ENCODE measurements around the gene DIPK1A.
"Not testable (repeated sequence)": the region's sequence is repeated elsewhere in the genome, so short reads cannot be mapped to it uniquely, and the experiment has no call there.

DNA sequence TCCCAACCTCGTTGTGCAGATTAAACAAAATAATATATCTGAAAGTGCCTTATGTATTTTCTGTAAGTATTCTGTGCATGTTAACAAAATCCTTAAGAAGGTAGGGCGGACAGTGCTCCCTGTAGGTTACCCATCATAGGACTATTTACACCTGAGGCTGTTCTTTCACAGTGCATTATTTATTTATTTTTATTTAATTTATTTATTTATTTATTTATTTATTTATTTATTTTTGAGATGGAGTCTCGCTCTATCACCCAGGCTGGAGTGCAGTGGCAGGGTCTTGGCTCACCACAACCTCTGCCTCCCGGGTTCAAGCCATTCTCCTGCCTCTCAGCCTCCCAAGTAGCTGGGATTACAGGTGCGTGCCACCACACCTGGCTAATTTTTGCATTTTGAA lies 12.8 kb upstream of the DIPK1A start:
- TF ChIP-seq, protein P1, sequence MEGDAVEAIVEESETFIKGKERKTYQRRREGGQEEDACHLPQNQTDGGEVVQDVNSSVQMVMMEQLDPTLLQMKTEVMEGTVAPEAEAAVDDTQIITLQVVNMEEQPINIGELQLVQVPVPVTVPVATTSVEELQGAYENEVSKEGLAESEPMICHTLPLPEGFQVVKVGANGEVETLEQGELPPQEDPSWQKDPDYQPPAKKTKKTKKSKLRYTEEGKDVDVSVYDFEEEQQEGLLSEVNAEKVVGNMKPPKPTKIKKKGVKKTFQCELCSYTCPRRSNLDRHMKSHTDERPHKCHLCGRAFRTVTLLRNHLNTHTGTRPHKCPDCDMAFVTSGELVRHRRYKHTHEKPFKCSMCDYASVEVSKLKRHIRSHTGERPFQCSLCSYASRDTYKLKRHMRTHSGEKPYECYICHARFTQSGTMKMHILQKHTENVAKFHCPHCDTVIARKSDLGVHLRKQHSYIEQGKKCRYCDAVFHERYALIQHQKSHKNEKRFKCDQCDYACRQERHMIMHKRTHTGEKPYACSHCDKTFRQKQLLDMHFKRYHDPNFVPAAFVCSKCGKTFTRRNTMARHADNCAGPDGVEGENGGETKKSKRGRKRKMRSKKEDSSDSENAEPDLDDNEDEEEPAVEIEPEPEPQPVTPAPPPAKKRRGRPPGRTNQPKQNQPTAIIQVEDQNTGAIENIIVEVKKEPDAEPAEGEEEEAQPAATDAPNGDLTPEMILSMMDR (IDR thresholded peaks at IDR 0.05; ENCODE audit: low read depth, low read length): not testable (repeated sequence)
- not testable (repeated sequence) for TF ChIP-seq POLR2A (IDR thresholded peaks at IDR 0.05; ENCODE audit: extremely low read depth, insufficient read length); MYC (IDR thresholded peaks at IDR 0.05; ENCODE audit: low read depth, low read length)
- TF ChIP-seq, protein P2, sequence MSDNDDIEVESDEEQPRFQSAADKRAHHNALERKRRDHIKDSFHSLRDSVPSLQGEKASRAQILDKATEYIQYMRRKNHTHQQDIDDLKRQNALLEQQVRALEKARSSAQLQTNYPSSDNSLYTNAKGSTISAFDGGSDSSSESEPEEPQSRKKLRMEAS (IDR thresholded peaks at IDR 0.05; ENCODE audit: low read depth, low read length): not testable (repeated sequence)

Data from NB4 (cell line).